GM21825 (cell line): Measurements from ENCODE around the gene METRN.
A peak's percentile ranks its signal among the peaks of the same experiment; 100 is the strongest.
"Not testable (repeated sequence)": the region's sequence is repeated elsewhere in the genome, so short reads cannot be mapped to it uniquely, and the experiment has no call there.

Experiments used
- ATAC-seq: cut with Tn5 transposase; IDR thresholded peaks from one replicate; pipeline ENCODE4 v1.9.1; 2021; ENCODE audit warnings: mild to moderate bottlenecking, moderate library complexity; ENCODE audit not compliant: unreplicated experiment

The METRN gene

GRCh38 chr16:708959-709358, 6.0 kb upstream of the METRN start:
- no peak for ATAC-seq

DNA sequence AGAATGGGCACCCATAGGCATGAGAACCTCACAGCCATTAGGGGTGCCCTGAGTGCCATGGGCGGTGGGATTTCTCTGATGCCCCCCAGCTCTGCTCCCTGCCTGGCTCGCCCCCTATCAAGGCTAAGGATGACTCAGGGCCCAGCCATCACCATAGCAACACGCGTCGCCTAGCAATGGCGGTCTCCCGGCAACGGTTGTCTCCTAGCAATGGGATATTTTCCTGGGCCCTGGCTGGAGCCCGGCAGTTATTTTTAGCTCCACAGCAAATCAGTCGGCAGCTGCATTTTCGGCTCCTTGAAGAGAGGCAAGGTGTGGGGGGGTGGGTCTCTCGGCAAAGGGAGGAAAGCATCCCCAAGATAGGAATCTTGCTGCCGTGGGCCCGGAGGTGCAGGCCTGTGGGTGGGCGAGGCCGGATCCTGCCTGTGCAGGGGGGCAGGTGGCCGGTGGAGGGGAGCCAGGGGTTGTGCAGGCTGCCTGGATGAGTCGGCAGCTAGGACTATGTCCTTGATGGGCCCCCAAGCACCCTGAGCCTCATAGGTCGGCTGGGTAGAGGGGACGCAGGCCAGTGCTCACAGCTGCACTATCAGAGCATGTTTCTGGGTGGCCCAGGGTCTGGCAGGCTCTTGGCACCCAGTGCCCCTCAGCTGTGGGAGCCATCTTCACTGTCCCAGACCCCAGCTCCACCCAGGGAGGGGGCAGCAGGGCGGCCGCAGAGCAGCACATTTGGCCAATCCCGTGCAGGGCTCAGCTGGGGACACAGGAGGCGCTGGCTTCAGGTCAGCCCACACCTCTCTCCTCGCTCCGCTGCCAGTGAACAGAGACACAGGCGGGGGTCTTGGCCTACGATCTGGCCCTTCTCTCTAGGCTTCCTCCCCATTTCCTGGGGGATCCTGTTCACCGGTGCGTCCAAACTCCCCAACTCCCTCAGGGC, 5.1 kb upstream of the METRN start:
- ATAC-seq = no peak

DNA sequence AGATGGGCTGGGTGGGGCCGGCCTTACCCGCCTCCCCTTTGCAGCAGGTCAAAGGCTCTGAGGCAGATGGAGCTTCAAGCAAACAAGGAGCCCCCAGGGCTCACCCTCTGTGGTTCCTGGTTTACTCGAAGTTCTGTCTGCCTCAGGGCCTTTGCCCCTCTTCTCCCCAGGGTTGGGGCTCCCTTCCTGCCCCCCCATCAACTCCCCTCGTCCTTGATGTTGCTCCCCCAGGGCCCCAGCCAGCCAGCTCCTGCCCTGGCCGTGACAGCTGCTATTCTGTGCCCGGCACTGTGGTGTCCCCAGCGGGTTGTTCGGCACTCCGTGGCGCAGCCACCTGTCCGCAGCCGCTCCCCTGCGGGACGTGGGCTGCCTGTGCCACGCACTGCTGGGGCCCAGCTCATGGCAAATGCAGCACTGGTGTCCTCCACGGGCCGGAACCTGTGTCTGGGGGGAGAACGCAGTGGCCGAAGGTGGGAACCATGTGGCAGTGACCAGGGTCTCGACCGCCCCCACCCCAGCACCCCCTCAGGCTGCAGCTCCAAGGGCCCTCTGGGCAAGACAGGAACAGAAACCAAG, 4.3 kb upstream of the METRN start:
- ATAC-seq = no peak

DNA sequence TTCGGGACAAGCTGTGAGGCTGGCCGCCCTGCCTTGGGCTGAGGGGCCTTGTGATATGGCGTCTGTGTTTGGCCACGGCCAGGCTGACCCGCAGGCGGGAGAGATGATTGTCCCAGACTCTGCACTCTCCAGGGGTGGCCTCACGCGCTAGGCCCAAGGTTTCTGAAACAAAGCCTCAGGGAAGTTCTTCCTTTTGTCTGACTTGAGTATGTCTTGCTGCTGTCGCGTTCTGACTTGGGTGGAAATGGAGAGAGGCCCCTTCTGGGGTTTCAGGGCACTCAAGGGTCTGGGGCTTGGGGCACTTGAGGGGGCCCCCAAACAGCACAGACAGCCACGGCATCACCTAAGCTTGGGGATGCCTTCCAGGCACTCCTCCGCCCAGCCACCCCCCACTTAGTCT, 3.8 kb upstream of the METRN start:
- no peak for ATAC-seq

DNA sequence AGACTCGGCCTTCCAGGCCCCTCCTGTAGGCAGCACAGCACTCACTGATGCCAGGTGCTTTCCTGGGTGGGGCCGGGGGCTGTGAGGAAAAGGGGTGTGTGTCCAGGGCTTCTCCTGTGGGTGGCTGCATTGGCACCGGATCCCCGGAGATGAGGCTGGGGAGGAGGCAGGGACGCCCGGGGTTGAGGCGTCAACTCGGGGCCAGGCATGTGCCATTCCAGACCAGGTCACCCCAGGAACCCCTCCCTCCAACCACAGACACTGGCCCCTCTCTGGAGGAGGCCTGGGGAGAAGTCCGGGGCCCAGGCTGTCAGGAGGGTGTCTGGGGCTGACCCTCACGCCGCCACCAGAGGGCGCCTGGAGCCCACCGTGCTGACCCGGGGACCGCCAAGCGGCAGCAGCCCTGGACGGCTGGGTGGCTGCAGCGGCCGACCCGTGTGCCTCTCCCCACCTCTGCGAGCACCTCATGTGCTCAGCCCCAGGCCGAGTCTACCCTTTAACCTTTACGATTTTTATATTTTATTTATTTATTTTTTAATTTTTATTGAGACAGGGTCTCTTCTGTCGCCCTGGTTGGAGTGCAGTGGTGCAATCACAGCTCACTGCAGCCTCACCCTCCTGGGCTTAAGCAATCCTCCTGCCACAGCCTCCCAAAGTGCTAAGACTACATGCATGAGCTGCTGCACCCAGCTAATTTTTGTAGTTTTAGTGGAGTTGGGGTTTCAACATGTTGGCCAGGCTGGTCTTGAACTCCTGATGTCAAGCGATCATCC, 3.2 kb upstream of the METRN start:
- ATAC-seq = no peak

DNA sequence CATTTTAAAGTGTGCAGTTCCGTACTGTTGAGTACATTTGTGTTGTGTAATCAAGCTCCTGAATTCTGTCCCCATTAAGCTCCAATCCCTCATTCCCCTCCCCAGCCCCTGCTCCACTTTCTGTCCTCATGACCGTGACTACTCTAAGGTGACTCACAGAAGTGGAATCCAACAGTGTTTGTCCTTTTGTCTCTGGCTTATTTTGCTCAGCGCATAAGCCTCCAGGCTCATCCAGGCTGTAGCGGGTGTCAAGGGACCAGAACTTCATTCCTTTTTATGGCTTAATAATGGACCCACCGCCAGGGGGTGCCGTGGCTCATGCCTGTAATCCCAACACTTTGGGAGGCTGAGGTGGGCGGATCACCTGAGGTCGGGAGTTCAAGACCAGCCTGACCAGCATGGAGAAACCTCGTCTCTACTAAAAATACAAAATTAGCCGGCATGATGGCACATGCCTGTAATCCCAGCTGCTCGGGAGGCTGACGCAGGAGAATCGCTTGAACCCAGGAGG, 2.1 kb upstream of the METRN start:
- ATAC-seq = not testable (repeated sequence)

DNA sequence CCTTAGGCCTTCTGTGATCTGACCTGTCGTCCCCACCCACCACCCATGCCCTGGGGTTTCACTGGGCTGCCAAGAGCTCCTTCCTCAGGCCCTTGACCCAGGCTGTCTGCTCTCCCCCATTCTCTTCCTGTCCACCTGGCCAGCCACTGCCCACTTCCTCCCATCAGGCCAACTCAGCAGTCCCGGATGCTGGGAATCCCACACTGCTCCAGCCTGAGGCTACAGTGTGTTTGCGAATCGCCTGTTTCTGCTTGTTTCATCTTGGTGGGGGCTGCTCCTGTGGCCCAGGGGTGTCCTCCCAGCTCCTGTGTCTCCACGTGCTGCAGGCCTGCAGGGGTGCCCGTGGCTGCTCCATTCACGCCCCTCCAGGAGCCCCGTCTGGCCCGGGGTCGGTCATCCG, 839 bp upstream of the METRN start:
- no peak for ATAC-seq

GRCh38 chr16:715477-716199, 720 bp downstream of the METRN start:
- ATAC-seq = no peak

DNA sequence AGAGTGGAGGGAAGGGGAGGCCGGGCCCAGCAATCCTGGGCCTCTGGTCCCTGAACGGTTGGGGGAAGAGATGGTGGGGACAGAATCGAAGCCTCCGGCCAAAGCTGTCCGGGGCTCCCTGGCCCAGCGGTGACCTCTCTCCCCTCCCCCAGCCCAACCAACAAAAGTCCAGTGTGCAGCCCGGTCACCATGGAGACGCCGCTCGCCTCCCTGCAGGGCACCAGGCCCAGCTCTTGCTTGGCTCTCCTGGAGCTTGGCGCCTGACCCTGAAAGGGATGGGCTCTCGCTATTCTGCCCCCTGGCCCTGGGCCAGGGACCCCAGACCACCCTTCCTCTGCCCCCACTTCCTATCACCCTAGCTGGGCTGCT, 1.3 kb downstream of the METRN start:
- ATAC-seq = no peak

DNA sequence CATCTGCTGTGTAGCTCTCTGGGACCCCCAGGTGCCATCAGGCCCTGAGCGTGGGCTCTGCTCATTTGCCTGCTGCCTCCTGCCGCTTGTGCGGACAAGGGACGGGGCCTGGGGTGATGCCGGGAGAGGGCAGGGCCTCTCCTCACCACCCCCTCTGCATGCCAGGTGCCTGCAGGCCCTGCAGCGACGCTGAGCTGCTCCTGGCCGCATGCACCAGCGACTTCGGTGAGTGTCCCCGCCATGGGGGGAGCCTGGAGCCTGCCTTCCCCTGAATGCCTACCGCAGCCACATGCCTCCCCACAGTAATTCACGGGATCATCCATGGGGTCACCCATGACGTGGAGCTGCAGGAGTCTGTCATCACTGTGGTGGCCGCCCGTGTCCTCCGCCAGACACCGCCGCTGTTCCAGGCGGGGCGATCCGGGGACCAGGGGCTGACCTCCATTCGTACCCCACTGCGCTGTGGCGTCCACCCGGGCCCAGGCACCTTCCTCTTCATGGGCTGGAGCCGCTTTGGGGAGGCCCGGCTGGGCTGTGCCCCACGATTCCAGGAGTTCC, 1.9 kb downstream of the METRN start:
- no peak for ATAC-seq

DNA sequence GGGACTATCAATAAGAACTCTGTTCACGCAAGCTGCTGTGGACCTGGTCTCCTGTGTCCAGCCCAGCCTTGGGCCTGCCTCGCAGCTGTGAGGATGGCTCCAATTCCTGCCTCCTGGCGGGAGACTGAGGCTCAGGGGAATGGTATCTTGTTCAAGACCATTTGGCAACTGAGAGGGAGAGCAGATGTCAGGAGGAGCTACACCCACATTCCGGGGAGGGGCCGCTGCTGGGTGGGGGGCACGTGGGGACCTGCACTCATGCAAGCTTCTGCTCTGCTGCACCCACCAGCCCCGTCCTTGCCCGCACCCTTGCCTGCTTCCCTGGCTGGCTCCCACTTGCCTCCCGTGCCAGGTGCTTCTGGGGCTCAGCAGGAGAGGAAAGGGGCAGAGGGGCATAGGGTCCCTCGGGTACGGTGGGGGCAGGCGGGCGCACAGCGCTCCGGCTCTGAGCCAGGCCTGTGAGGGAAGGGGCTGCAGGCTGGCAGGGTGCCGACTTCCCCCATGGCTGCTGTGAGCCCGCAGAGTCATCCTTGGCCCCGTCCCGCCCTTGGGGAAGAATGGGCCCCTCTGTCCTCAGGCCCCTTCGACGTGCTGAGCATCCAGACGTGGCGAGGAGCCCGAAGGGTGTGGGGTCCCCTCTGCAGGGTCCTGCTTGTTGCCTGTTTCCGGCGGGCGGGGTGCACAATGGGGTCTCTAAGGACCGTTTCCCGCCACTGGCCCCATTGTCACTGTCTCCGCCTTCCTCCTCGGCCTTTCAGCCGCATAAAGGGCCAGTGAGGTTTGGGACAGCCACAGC, 2.7 kb downstream of the METRN start:
- ATAC-seq = no peak

DNA sequence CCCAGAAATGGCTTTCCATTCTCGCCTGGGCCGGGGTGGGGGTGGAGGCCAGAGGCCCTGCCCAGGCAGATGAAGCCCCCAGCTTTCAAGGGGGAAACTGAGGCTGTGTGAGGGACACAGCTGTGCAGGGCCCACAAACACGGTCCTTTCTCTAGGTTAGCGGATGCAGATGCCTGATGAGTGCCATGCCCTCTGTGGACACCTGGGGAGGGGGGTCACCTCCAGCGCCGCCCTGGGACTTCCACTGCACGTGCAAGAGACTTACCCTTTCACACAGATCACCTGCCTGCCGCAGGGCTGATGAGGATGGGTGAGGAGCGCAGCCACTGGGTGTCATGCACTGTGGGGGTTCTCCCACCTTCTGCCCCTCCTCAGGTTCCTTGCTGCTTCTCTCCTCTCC, 3.5 kb downstream of the METRN start:
- ATAC-seq = no peak

DNA sequence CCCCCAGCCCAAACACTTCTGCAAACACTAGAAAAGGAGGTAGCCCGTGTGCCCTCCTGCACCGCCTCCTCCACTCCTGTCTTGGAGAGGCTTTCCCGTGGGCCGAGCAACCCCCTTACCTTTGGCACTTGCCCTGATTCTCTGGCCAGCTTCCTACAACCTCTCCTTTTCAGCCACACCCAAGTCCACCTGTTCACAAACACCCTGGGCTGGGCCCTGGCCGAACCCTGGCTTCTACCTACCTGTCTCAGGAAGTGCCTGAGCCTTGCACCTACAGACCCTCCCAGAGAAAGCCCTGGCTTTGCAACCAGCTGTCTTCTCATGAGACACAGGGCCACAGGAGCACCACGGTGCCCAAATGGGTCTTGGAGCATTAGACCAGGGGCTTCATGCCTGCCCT, 4.0 kb downstream of the METRN start:
- no peak for ATAC-seq

DNA sequence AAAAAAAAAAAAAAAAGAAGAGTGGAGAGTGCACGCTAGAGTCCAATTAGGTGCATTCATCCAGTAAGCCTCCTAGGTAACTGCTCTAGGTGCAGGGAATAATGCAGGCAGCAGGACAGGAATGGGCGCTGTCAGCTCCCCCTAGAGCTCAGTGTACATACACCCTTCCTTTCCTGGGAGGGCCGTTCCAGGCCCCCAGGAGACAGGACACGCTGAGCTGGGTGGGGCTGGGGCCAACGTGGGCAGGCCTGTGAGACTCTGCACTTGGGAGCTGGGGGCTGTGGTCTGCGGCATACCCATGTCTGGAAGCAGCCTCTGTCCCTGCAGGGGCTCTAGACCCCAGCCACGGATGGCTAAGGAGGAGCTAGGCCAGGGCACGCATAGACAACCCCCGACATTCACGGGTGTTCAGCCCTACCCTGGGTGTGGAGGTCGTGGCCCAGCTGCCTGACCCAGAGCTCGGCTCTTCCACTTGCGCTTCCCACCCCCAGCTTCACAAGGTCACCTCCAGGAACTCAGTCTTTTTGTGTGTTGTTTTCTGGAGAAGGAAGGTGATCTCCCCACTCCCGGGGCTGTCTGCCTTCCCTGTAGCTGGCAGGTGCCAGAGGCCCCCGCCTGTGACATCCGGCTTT, 5.0 kb downstream of the METRN start:
- no peak for ATAC-seq

DNA sequence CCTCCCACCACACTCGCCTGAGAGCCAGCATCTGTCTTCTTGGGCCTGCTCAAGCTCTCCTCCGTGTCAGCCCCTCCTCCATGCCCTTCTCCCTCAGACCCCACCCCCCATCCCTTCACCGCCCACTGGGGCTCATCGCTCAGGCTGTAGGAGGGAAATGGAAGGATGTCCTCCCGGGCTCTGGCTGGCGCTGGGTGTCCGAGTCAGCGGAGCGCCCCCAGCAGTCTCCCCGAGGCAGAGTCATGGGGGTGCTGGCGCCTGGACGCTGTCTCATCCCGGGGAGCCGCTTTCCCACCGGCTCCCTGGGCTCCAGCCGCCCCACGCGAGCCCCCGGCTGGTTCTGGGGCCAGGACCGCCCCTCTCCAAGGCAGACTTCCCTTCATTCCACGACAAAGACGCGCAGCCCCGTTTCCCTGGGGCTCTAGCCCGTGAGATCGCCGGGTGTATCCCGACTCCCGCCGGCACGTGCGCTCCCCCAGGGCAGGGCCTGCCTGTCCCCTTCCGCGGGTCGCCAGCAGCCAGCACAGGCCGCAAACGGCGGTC, 5.6 kb downstream of the METRN start:
- ATAC-seq = peak; percentile 23

DNA sequence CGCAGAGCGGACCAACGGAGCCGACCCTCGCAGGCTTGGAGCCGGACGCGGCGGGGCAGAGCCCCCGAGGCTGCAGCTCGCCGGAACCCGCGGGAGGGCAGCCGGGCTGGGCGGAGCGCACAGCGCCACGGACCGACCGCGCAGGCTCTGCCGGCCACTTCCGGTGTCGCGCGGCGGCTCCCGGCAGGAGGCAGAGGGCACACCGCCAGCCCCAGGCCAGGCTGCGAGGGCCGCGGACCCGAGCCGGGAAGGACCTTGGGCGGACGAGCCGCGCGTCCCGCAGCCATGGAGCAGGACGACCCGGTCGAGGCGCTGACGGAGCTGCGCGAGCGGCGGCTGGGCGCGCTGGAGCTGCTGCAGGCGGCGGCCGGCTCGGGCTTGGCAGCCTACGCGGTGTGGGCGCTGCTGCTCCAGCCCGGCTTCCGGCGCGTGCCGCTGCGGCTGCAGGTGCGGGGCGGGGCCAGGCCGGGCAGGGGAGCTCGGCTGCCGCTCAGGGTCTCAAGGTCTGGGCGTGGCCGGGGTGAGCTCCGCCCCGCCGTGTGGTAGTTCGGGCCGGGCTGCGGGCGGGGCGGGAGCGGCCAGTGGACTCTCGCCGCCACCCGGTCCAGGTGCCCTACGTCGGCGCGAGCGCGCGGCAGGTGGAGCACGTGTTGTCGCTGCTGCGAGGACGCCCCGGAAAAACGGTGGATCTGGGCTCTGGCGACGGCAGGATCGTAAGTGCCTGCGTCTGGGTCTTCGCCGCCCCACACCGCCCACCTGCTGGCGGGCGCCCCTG, 6.3 kb downstream of the METRN start, which contains the start of gene ANTKMT:
ANTKMT (plus strand) TSS at position 157 of the 775 bp plus-strand sequence; CDS start at position 286, 129 bp downstream.
- ATAC-seq = peak; percentile 53

- no peak for ATAC-seq
These were observed 7.0 kb downstream of the METRN start for GRCh38 chr16:721765-722540.
